Tibial nerve (tissue), 4 donors: ENCODE measurements around the gene SYNM.

ENCODE experiments used
- EP300 ChIP-seq, 2 donors: sonication (generic); formaldehyde crosslinking; IDR thresholded peaks; one replicate each; pipeline ENCODE4 v1.6.1; 2017; ENCODE audit warnings: antibody characterized with exemption in 2 of 2, mild to moderate bottlenecking in 1 of 2
- POLR2A ChIP-seq, 2 donors: fragments of 450-650 bp; IDR thresholded peaks; one replicate each; pipeline ENCODE4 v1.6.1; 2017; ENCODE audit warnings: antibody characterized with exemption in 2 of 2, mild to moderate bottlenecking in 2 of 2, moderate library complexity in 2 of 2
- TF ChIP-seq, protein P1 (sequence below), 5 experiments: fragments of 200-600 bp in 3 of 5; fragments of 450-650 bp in 2 of 5; sonication (generic) in 3 of 5; IDR thresholded peaks; one replicate each; pipeline ENCODE4 v1.5.1; 2016 to 2019; ENCODE audit warnings: antibody characterized with exemption in 5 of 5, mild to moderate bottlenecking in 3 of 5, moderate library complexity in 2 of 5

DNA sequence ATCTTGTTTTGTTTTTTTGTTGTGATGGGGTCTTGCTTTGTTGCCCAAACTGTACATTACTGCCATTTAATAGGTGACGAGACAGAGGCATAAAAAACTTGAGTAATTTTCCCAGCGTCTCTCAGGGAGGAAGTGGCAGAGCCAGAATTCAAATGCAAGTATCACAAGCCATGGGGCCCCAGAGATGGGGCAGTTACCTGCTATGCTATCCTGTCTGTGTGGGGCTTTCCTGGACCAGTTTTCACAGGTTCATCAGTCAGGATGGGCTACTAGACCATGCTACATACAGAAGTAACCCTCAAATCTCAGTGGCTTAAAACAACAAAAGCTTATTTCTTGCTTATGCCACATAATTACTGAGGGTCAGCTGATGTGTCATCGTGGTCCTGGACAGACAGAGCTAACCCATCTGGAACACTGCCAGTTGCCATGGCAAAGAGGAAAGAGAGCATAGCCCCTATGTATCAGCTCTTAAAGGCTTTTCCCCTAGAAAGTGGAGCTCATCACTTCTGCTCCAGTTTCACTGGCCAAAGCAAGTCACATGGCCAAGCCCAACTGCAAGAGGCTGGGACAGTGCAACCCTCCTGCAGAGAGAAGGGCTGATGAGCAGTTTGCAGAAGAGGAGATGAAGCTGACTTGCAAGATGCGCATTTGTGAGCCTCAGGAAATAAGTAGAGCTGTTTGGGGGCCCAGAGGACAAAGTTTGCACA, 31.7 kb upstream of the SYNM start:
- TF ChIP-seq EP300 (IDR thresholded peaks at IDR 0.05) (no peak), POLR2A (IDR thresholded peaks at IDR 0.05) (no peak)
- TF ChIP-seq, protein P1, sequence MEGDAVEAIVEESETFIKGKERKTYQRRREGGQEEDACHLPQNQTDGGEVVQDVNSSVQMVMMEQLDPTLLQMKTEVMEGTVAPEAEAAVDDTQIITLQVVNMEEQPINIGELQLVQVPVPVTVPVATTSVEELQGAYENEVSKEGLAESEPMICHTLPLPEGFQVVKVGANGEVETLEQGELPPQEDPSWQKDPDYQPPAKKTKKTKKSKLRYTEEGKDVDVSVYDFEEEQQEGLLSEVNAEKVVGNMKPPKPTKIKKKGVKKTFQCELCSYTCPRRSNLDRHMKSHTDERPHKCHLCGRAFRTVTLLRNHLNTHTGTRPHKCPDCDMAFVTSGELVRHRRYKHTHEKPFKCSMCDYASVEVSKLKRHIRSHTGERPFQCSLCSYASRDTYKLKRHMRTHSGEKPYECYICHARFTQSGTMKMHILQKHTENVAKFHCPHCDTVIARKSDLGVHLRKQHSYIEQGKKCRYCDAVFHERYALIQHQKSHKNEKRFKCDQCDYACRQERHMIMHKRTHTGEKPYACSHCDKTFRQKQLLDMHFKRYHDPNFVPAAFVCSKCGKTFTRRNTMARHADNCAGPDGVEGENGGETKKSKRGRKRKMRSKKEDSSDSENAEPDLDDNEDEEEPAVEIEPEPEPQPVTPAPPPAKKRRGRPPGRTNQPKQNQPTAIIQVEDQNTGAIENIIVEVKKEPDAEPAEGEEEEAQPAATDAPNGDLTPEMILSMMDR (IDR thresholded peaks at IDR 0.05), result no peak
